Measurements from ENCODE around the gene FOXP1.
"Not testable (repeated sequence)": the region's sequence is repeated elsewhere in the genome, so short reads cannot be mapped to it uniquely, and the experiment has no call there.

FOXP1 gene

DNA sequence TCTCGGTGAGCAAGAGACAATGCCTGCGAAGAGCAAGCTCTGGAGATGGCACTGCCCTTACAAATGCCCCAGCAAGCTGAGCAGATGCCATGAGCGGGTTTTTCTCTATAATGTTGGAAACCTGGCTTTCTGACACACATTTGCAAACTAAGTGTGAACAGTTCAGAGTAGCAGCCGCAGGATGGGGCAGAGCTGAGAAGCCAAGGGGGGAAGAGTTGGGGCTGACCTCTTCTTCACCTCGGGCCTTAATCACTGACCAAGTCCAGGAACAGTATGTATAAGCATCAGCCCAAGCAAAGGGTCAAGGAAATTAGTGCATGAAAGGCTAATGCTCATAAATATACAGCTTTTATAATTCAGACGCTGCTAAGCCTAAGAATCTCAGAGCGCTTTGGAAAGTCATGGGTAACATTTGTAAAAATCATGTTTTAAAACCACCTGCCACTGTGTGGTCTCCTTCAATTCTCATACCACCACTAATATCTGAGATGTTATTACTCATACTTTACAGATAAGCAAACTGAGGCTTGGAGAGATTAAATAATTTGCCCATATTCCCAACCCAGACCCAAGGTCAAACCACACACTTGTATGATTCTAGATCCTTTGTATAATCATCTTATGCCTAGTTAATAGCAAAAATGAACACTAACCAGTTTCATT is 603.4 kb downstream of the FOXP1 start:
- no peak for DNase-seq (ENCODE audit: insufficient read length, low spot score)
- no peak for FAIRE-seq
- TF ChIP-seq POLR2A (IDR thresholded peaks at IDR 0.05; ENCODE audit: low read depth, low read length) = no peak

DNA sequence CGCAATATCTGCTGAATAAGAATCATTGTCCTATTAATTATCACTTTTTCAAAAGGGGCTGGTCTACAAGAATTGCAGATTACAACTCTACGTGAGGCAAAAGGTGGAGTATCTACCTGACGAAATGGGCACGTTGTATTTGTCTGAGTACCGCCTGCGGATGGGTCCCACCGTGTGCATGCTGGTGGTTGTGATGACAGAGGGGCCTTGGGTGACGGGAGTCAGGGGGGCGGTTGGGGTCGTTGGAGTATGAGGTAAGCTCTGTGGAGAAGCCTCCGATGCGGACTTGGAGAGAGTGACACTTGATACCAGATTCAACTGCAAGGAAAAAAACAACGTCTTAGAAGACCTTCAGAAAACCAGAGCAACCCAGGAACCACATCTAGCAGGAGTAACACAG is 605.8 kb downstream of the FOXP1 start:
- TF ChIP-seq POLR2A (IDR thresholded peaks at IDR 0.05; ENCODE audit: low read depth, low read length) = no peak
- DNase-seq (ENCODE audit: insufficient read length, low spot score) = no peak
- no peak for FAIRE-seq

DNA sequence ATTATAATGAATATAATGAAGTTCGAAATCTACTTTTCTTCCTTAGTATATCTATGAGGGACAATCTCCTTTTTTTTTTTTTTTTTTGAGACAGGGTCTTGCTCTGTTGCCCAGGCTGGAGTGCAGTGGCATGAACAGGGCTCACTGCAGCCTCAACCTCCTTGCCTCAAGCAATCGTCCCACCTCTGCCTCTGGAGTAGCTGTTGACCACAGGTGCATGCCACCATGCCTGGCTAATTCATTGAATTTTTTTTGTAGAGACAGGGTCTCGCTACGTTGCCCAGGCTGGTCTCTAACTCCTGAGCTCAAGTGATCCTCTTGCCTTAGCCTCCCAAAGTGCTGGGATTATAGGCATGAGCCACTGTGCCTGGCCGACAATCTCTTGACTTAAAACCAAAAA is 607.5 kb downstream of the FOXP1 start:
- FAIRE-seq; DNase-seq (ENCODE audit: insufficient read length, low spot score): not testable (repeated sequence)

DNA sequence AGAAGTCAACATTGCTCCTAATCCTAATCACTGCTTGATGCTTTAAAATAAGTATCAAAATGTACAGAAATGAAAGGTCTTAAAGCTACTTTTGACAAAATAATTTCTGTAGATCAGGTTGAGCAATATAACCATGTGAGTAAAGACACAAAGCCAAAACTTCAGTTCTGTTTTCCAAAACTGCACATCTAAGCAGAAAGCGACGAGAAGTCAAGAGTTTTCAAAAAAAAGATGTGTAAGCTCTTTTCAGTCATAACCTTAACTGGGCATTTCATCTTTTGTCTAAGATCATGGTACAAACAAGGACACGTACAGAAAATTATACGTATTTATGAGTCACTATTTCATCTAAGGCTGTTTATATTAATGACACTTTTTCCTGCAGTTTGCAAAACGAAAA is 608.8 kb downstream of the FOXP1 start:
- no peak for DNase-seq (ENCODE audit: insufficient read length, low spot score)
- no peak for TF ChIP-seq POLR2A (IDR thresholded peaks at IDR 0.05; ENCODE audit: low read depth, low read length)
- FAIRE-seq = no peak

DNA sequence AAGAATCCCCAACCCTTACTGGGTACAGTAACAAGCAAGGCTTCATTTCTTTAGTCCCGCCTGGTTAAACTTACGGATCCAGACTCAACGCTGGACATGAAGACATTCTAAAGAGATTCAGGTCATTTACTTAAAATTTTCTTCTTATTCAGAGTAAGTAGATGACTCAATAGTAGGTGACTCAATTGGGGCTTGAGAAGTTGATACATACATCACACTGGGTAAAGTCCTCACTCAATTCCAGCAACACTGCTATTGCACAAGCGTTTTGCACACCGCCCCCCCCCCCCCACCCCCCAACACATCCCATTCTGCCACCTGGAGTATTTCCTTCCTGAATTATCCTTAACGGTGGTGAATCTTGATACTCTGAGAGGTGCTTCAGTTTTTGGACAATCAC is 610.0 kb downstream of the FOXP1 start:
- no peak for DNase-seq (ENCODE audit: insufficient read length, low spot score)
- TF ChIP-seq POLR2A (IDR thresholded peaks at IDR 0.05; ENCODE audit: low read depth, low read length) = no peak
- no peak for FAIRE-seq

DNA sequence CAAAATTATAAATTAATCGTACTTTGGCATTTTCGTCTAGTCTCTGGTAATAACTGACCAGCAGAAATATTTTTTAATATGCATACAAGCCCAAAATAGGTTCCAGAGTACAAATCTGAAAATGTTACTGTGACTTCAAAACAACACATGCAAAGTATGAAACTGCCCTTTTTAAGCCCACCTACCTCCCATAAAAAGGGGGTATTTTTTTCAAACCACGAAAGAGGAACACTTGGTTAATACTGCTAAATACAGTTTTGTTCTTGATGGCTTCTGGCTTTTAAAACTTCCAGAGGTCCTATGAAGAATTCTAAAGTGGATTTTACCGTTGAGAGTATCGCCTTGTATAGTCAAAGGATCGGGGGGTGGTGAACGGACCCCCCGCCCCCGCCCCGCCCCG is 610.7 kb downstream of the FOXP1 start:
- FAIRE-seq (no peak), DNase-seq (ENCODE audit: insufficient read length, low spot score) (no peak)
- TF ChIP-seq POLR2A (IDR thresholded peaks at IDR 0.05; ENCODE audit: low read depth, low read length) = no peak

DNA sequence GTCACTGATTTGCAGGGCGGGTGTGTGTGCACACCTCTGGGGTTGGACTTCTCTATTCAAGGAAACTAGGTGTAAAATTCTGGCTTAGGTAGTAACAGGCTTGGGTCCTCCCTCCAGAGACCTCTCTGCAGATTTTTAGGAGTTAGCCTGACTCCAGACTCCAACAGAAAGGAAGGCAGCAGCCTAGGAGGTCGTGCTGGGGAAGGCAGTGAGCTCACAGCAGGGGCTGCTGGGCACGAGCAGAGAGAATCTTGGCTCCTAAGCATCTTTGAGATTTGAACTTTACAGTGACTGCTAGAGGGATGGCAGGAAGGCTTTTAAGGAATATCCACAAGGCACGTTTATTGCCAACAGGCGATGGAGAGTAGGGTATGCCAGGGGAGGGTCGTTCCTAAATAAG is 612.6 kb downstream of the FOXP1 start:
- FAIRE-seq = no peak

DNA sequence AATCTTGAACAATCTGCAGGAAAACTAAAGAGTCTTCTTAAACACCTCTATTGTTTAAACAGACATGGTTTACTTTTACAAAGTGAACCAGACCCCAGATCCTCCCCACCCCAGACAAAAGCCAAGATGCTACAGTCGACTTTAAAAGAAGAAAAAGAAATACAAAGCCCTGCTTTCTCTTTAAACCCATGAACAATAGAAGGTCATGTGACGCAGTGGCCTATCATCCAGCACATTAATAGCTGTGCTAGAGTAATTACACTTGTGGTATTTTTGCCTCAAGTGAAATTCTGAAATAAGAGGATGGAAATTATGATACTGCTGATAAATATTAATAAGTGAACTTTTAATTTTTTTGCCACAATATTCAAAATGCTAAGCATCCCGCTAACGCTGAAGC is 613.4 kb downstream of the FOXP1 start:
- DNase-seq (ENCODE audit: insufficient read length, low spot score) = no peak
- FAIRE-seq = no peak
- no peak for TF ChIP-seq POLR2A (IDR thresholded peaks at IDR 0.05; ENCODE audit: low read depth, low read length)

More for the DNA sequence above, 612.6 kb downstream of the FOXP1 start:
- no peak for DNase-seq (ENCODE audit: insufficient read length, low spot score)
- TF ChIP-seq POLR2A (IDR thresholded peaks at IDR 0.05; ENCODE audit: low read depth, low read length) = no peak

DNA sequence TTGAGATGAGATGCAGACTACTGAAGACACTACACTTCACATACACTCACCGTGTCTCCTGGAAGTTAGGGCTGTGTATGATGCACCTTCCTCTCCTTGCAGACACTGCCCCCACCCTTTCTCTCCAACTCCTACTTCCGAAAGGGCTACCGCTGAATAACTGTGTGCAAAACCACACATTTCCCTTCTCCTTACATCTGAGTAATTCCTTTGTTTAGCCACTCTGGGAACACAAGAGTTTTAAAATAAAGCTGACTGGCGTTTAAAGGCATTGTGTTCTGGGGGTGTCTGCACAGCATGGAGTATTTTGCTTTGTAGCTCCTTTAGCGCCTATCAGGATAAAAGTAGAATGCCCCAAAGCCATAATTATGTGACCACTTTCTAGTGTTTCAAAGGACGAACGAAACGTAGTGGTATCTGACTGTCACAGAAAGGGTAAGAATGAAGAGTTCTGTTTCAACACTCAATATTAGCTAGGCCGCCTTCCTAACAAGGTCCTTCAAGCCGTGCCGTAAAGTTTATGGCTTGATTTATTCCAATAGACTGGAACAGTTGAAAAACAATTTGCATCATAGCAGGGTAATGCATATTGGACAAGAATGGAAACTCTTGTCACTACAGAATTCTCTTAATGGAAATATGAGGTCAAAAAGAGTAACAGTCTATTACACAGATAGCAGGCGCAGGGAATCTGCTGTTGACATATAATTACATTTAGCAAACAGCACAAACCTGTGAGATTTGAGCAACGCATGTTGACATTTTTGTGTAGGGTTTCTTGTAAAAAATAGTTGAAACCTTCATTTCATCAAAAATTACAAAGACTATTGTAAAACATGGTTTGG is 619.9 kb downstream of the FOXP1 start:
- DNase-seq (ENCODE audit: insufficient read length, low spot score) = no peak
- no peak for TF ChIP-seq POLR2A (IDR thresholded peaks at IDR 0.05; ENCODE audit: low read depth, low read length)
- FAIRE-seq = no peak

DNA sequence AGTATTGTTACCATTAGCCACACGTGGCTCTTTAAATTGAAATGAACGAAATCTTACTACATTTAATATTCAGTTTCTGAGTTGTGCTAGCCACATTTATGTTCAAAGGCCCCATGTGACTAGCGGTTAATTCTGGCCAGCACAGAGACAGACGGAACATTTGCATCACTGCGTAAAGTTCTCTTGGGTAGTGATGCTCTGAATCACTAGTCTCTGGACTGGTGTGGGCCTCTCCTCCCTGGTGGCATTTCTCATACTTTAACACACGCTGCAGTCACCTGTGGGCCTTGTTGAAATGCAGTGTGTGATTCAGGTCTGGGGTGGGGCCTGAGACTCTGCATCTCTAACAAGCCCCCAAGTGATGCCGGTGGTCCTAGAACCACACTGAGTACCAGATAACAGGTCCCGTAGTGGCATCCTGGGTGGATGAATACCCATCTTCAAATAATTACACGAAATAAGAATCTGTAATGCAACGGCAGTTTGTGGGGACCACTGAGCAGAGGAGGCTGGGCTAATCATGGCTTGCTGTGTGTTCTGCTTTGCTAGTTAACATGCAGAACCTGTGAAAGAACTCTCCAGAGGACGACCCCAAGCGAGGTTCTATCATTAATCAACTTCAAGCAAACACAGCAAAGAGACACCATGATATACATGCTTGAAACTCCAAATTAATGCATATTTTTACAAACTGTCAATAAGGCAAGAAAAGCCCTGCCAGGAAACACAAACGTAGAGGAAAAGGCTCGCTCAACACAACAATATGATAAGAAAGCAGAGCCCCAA is 623.8 kb downstream of the FOXP1 start:
- FAIRE-seq (no peak), DNase-seq (ENCODE audit: insufficient read length, low spot score) (no peak)
- no peak for TF ChIP-seq POLR2A (IDR thresholded peaks at IDR 0.05; ENCODE audit: low read depth, low read length)

DNA sequence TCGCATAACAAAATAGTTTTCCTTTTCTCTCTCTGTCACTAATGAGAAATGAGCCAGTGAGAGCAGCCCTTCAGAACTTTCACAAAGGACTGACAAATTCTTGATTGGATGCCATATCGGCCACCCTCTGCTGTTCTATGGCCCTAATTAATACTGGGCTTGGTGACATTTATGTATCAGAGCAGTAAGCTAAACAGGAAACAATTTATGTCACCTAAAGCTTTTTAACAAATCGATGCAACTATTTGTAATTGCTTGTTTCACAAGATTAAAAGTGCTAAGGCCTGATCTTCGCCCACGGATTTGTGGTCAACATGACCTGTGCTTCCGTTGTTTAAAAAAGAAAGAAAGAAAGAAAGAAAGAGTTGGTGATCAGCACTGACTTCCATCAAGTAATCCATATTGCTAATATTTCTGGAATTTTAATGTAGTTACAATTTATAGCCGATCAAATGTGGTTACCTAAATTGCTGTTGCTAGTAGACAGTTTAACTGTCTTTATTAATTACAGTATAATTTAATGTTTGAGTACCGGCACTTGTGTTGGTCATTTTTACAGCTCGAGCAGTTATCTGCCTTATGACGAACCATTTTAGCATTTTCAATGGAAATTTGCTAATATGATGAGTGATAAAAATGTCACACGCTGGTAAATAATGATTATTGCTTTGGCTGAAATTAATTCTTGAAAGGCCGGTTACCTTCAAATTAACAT is 631.3 kb downstream of the FOXP1 start:
- no peak for TF ChIP-seq POLR2A (IDR thresholded peaks at IDR 0.05; ENCODE audit: low read depth, low read length)
- FAIRE-seq (no peak), DNase-seq (ENCODE audit: insufficient read length, low spot score) (no peak)

DNA sequence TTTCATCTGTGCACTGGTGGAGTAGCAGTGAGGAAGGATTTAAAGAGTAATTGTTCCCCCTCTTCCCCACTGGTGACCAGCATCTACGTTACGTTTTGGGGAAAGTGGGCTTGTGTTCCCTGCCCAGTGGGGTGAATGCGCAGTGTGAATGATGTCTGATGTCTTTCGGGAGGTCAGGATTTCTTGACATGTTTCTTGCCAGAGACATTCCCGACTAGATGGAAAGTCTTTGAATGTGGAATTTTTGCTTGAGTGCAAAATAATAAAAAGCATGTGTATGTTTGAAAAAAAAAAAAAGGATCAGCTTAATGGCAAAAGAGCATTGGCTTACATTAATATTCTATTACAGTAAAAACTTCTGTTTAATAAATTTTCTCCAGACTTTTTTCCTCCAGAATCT is 632.2 kb downstream of the FOXP1 start:
- TF ChIP-seq POLR2A (IDR thresholded peaks at IDR 0.05; ENCODE audit: low read depth, low read length) = no peak
- DNase-seq (ENCODE audit: insufficient read length, low spot score) = no peak
- FAIRE-seq = no peak

DNA sequence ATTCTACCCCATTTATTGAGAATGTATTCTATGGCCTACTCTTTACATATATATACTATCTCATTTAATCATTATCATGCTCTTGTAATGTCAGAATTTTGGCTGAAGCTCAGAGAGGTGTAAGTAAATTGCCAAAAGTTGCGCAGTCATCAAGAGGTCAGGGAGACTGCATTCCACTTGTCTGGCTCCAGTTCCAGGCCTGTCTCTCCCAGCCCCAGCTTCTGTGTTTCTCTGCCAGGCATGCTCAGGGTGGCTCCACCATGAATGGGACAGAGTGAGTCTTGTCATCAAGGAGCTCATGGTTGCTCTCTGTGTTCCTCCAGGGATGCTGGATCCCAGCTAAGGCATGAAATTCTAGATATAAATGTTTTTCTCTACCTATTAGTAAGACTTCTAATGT is 635.9 kb downstream of the FOXP1 start:
- FAIRE-seq (no peak), DNase-seq (ENCODE audit: insufficient read length, low spot score) (no peak)
- TF ChIP-seq POLR2A (IDR thresholded peaks at IDR 0.05; ENCODE audit: low read depth, low read length) = no peak

DNA sequence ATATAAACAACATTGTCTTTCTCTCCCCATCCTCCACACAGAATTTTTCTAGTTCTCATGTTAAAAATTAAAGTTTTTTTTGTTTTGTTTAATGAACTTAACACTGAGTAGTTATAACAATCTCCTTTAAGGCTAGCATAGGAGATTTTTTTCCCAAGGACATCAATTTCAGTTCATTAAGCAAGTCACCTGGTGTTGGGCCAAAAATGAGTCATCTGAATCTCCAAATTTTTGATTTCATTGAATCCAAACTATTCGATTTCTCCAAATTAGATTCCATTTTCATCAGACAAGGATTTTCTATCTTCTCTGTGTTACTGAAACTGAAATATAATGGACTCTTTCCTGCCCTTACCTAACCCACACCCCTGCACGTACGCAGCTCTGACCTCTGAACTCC is 639.6 kb downstream of the FOXP1 start:
- TF ChIP-seq POLR2A (IDR thresholded peaks at IDR 0.05; ENCODE audit: low read depth, low read length) = no peak
- DNase-seq (ENCODE audit: insufficient read length, low spot score) = no peak

More for the DNA sequence above, 639.6 kb downstream of the FOXP1 start:
- FAIRE-seq = no peak
